ENCODE results near the gene ARHGAP4.

The ARHGAP4 gene

DNA sequence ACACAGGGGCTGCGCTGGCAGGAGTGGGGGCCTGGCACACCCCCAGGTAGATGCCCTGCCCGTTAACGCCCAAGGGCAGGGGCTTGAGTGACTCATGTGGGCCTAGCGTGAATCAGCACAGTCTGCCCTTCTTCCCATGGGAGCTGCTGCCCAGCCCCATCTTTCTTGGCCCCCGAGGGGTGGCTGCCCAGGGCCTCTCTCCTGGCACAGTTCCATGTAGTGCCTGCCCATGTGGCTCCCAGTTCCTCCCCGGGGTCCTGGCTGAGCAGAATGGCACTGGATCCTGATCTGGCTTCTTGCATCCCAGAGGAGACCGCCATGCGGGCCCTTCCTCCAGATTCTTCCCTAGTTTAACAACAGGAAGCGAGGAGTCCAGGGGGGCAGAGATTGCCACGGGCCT is 23.7 kb downstream of the ARHGAP4 start:
- no peaks in the 10 kb centered on the region for H3K27me3 ChIP-seq (ENCODE audit: insufficient read depth, low read length)
- no peak overlapping the region; the same call in 1 of the 2 replicates for H3K9ac ChIP-seq (ENCODE audit: low read length)
- H3K4me2 ChIP-seq (ENCODE audit: low read length) = no peak overlapping the region
- H3K4me3 ChIP-seq (ENCODE audit: low read depth, low read length, poor library complexity, severe bottlenecking) = no peak overlapping the region
- H2AFZ ChIP-seq (ENCODE audit: low read length) = no peak overlapping the region
- no peaks in the 10 kb centered on the region for H3K9me2 ChIP-seq (ENCODE audit: low read depth, low read length)
- H3K27ac ChIP-seq (ENCODE audit: low read depth, low read length, poor library complexity, severe bottlenecking) = peak overlapping the region; percentile 72
- no peaks in the 10 kb centered on the region for H4K20me1 ChIP-seq (ENCODE audit: insufficient read depth, low read length)
- peaks cover 48% of the 10 kb centered on the region for H3K4me1 ChIP-seq (ENCODE audit: insufficient read depth, low read length, severe bottlenecking)
- H3K9me3 ChIP-seq (ENCODE audit: low read length) = no peaks in the 10 kb centered on the region
- H3K79me2 ChIP-seq (ENCODE audit: insufficient read depth, low read length) = no peaks in the 10 kb centered on the region
- H3F3A ChIP-seq (ENCODE audit: insufficient read depth, low read length) = no peaks in the 10 kb centered on the region
- no peaks in the 10 kb centered on the region for H3K36me3 ChIP-seq (ENCODE audit: insufficient read depth, low read length)
- TF ChIP-seq, protein P1, sequence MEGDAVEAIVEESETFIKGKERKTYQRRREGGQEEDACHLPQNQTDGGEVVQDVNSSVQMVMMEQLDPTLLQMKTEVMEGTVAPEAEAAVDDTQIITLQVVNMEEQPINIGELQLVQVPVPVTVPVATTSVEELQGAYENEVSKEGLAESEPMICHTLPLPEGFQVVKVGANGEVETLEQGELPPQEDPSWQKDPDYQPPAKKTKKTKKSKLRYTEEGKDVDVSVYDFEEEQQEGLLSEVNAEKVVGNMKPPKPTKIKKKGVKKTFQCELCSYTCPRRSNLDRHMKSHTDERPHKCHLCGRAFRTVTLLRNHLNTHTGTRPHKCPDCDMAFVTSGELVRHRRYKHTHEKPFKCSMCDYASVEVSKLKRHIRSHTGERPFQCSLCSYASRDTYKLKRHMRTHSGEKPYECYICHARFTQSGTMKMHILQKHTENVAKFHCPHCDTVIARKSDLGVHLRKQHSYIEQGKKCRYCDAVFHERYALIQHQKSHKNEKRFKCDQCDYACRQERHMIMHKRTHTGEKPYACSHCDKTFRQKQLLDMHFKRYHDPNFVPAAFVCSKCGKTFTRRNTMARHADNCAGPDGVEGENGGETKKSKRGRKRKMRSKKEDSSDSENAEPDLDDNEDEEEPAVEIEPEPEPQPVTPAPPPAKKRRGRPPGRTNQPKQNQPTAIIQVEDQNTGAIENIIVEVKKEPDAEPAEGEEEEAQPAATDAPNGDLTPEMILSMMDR (IDR thresholded peaks at IDR 0.05; ENCODE audit: low read length) = no peak
- no peak for TF ChIP-seq EZH2 (IDR thresholded peaks at IDR 0.05; ENCODE audit: borderline replicate concordance, low read length)

DNA sequence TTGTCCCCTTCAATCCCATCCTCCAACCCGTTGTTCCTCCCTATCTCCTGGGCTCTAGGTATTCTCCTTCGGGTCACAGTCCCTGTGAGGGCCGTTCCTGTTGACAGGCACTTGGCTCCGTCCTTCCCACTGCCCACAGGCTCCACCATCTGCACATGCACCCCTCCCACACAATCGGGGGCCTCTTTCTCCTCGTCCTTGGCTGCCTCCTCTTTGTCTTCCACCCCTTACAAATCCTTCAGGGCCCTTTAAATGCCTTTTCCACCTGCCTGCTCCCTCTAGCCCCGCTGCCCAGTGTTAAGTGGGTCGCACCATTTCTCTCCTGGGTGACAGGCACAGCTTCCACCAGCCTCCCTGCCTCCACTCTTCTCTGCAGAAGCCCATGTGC is 24.3 kb downstream of the ARHGAP4 start:
- H3K4me3 ChIP-seq (ENCODE audit: low read depth, low read length, poor library complexity, severe bottlenecking) = no peak overlapping the region
- no peaks in the 10 kb centered on the region for H3K9me3 ChIP-seq (ENCODE audit: low read length)
- no peak overlapping the region for H2AFZ ChIP-seq (ENCODE audit: low read length)
- TF ChIP-seq, protein P1 (IDR thresholded peaks at IDR 0.05; ENCODE audit: low read length) = no peak
- TF ChIP-seq EZH2 (IDR thresholded peaks at IDR 0.05; ENCODE audit: borderline replicate concordance, low read length) = no peak
- H3K27me3 ChIP-seq (ENCODE audit: insufficient read depth, low read length) = no peaks in the 10 kb centered on the region
- peak overlapping the region; percentile 72 for H3K27ac ChIP-seq (ENCODE audit: low read depth, low read length, poor library complexity, severe bottlenecking)
- H3K9ac ChIP-seq (ENCODE audit: low read length) = no peak overlapping the region
- no peaks in the 10 kb centered on the region for H4K20me1 ChIP-seq (ENCODE audit: insufficient read depth, low read length)
- H3F3A ChIP-seq (ENCODE audit: insufficient read depth, low read length) = no peaks in the 10 kb centered on the region
- H3K4me2 ChIP-seq (ENCODE audit: low read length) = no peak overlapping the region
- H3K36me3 ChIP-seq (ENCODE audit: insufficient read depth, low read length) = no peaks in the 10 kb centered on the region
- H3K9me2 ChIP-seq (ENCODE audit: low read depth, low read length) = no peaks in the 10 kb centered on the region
- no peaks in the 10 kb centered on the region for H3K79me2 ChIP-seq (ENCODE audit: insufficient read depth, low read length)
- H3K4me1 ChIP-seq (ENCODE audit: insufficient read depth, low read length, severe bottlenecking) = peaks cover 48% of the 10 kb centered on the region

DNA sequence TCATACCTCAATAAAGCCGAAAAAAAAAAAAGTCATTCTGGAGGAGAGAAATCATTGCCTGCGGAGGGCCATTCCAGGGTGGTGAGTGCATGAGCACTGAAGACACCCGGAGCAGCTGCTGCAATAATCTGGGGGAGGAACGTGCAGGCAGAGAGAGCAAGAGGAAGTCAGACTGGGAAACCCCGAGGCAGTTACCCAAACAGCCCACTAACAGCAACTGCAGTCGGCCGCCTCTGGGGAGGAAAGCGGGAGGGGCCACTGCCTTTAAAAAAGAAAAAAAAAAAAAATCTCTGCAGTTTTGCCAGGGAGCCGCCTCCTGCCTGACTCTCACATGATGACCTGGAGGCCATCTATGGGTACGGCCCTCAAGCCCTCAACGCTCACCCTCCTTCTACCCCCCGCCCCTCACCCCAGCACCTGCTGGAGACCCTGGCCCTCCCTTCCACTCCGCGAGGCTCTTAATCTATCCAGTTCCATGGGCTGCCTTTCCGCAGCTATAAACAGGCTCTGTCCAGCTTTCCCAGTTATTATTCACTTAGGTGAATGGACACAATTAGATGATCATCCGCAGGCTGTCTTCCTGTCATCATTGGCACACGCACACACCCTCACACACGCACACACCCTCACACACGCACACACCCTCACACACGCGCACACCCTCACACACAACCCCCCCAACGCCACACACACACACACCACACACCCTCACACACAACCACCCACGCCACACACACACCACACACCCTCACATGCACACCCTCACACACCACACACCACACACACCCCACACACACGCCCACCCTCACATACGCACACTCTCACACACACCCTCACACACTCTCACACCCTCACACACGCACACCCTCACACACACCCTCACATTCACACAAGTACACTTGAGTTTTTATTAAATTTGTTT is 25.0 kb downstream of the ARHGAP4 start:
- H3K27me3 ChIP-seq (ENCODE audit: insufficient read depth, low read length) = no peaks in the 10 kb centered on the region
- H3K79me2 ChIP-seq (ENCODE audit: insufficient read depth, low read length) = no peaks in the 10 kb centered on the region
- peak overlapping the region; percentile 36; the same call in 1 of the 2 replicates for H3K4me2 ChIP-seq (ENCODE audit: low read length)
- no peaks in the 10 kb centered on the region for H4K20me1 ChIP-seq (ENCODE audit: insufficient read depth, low read length)
- H3K27ac ChIP-seq (ENCODE audit: low read depth, low read length, poor library complexity, severe bottlenecking) = peak overlapping the region; percentile 72
- H3K4me3 ChIP-seq (ENCODE audit: low read depth, low read length, poor library complexity, severe bottlenecking) = no peak overlapping the region
- H2AFZ ChIP-seq (ENCODE audit: low read length) = no peak overlapping the region
- H3K36me3 ChIP-seq (ENCODE audit: insufficient read depth, low read length) = no peaks in the 10 kb centered on the region
- no peak overlapping the region for H3K9ac ChIP-seq (ENCODE audit: low read length)
- TF ChIP-seq, protein P1 (IDR thresholded peaks at IDR 0.05; ENCODE audit: low read length) = no peak
- no peak for TF ChIP-seq EZH2 (IDR thresholded peaks at IDR 0.05; ENCODE audit: borderline replicate concordance, low read length)
- H3K9me2 ChIP-seq (ENCODE audit: low read depth, low read length) = no peaks in the 10 kb centered on the region
- no peaks in the 10 kb centered on the region for H3K9me3 ChIP-seq (ENCODE audit: low read length)
- no peaks in the 10 kb centered on the region for H3F3A ChIP-seq (ENCODE audit: insufficient read depth, low read length)
- H3K4me1 ChIP-seq (ENCODE audit: insufficient read depth, low read length, severe bottlenecking) = peaks cover 48% of the 10 kb centered on the region
